ENCODE measurements around the gene L3MBTL4.

L3MBTL4 gene

DNA sequence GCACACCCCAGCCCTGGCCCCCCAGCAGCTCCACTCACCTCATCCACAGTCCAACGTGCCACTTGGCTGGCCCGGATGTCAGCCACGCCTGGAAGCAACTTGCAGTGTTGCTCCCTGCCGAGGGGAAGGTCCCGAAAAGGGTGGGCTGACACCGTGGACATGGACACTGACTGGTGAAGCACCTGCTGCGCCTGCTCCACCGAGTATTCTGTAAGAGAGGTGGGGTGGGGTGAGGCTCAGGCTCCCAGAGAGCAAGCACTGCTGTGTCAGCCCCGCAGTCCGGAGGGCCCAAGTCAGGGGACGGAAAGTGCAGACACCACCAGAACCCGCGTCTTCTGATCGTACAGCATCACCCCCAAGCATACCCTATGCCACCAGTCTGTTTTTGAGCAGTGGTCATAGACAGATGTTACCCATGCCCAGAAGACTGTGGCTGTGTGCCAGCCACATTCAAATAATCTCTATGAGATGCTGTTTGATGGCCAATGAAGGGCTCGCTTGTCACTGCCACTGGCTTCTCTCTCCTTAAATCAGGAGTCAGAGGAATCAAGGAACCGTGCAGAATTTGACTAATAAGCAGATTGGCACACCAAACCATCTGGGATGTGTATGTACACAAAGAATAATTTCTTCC lies 445.2 kb downstream of the L3MBTL4 start:
- H3K27me3 Mint-ChIP-seq (ENCODE audit: low read depth, poor library complexity), result peaks cover 3% of the 10 kb centered on the region
- no peak overlapping the region for H3K4me3 Mint-ChIP-seq
- H3K9me3 Mint-ChIP-seq, result no peaks in the 10 kb centered on the region
- H3K27ac Mint-ChIP-seq, result no peak overlapping the region
- no peak for DNase-seq
- TF ChIP-seq, protein P1, sequence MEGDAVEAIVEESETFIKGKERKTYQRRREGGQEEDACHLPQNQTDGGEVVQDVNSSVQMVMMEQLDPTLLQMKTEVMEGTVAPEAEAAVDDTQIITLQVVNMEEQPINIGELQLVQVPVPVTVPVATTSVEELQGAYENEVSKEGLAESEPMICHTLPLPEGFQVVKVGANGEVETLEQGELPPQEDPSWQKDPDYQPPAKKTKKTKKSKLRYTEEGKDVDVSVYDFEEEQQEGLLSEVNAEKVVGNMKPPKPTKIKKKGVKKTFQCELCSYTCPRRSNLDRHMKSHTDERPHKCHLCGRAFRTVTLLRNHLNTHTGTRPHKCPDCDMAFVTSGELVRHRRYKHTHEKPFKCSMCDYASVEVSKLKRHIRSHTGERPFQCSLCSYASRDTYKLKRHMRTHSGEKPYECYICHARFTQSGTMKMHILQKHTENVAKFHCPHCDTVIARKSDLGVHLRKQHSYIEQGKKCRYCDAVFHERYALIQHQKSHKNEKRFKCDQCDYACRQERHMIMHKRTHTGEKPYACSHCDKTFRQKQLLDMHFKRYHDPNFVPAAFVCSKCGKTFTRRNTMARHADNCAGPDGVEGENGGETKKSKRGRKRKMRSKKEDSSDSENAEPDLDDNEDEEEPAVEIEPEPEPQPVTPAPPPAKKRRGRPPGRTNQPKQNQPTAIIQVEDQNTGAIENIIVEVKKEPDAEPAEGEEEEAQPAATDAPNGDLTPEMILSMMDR (IDR thresholded peaks at IDR 0.05), result no peak
- H3K36me3 Mint-ChIP-seq (ENCODE audit: low read depth), result no peaks in the 10 kb centered on the region
- peaks cover 23% of the 10 kb centered on the region for H3K4me1 Mint-ChIP-seq

DNA sequence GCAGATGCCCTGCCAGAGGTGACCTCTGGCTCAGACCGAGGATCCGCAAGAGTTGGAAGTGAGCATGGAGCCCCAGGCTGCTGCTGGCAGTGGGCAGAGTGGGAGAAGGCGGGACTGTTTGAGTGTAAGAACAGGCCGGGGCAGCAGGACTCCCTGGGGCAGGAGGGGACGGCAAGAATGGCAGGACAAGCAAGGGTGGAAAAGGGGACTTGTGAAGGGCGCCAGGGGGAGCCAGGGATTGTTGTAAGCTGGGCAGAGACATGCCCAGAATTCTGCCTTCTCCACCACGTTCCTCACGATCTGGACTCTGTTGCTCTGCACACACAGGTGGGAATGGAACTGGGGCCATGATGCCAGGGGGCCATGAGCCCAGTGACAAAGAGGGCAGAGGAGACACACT lies 447.0 kb downstream of the L3MBTL4 start:
- Mint-ChIP-seq H3K9me3 (no peaks in the 10 kb centered on the region), H3K27ac (no peak overlapping the region), H3K36me3 (ENCODE audit: low read depth) (no peaks in the 10 kb centered on the region), H3K4me1 (peaks cover 29% of the 10 kb centered on the region), H3K27me3 (ENCODE audit: low read depth, poor library complexity) (peaks cover 3% of the 10 kb centered on the region), H3K4me3 (no peak overlapping the region)
- TF ChIP-seq, protein P1 (IDR thresholded peaks at IDR 0.05), result no peak
- DNase-seq, result no peak

DNA sequence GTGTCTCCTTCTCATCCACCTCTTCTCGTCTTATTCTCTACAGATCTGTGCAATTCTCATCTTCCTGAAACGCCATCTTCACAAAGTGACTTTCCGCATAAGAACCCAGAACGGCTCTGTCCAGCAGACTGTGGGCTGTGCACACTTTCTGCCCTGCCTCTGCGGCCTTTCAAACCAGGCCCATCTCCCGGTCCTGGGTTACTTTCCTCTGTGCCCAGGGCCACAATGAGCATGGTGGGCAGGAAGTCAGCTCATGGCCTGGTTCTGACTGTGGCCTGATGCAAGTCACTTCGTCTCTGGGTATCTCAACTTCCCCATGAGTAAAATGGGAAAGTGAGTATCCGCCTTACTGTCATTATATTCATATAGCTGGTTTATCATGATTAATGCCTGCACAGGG lies 447.7 kb downstream of the L3MBTL4 start:
- H3K4me1 Mint-ChIP-seq, result peaks cover 32% of the 10 kb centered on the region
- no peak for DNase-seq
- no peak overlapping the region for H3K4me3 Mint-ChIP-seq
- TF ChIP-seq, protein P1 (IDR thresholded peaks at IDR 0.05), result no peak
- H3K9me3 Mint-ChIP-seq, result no peaks in the 10 kb centered on the region
- H3K27me3 Mint-ChIP-seq (ENCODE audit: low read depth, poor library complexity), result peaks cover 3% of the 10 kb centered on the region
- H3K27ac Mint-ChIP-seq, result no peak overlapping the region
- no peaks in the 10 kb centered on the region for H3K36me3 Mint-ChIP-seq (ENCODE audit: low read depth)

DNA sequence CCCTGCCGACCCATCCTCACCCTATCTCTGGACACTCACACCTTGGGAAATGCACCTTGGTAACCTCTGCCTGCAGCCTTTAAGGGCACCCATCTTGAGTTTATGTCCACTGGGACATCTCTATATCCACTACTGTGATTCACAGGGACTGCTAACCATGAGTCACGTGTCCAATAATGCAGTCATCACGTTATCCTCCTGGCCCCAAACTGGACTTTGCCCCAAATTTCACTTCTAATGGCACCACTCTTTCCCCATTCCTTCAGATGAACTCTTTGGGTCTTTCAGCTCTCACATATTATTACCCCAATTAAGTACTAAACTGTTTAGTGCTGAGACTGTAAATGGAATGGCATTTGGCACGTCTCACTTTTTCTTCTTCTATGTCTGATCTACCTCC lies 448.2 kb downstream of the L3MBTL4 start:
- TF ChIP-seq, protein P1 (IDR thresholded peaks at IDR 0.05), result no peak
- H3K27me3 Mint-ChIP-seq (ENCODE audit: low read depth, poor library complexity), result peaks cover 3% of the 10 kb centered on the region
- DNase-seq, result no peak
- H3K36me3 Mint-ChIP-seq (ENCODE audit: low read depth), result no peaks in the 10 kb centered on the region
- no peak overlapping the region for H3K4me3 Mint-ChIP-seq
- peaks cover 37% of the 10 kb centered on the region for H3K4me1 Mint-ChIP-seq
- H3K9me3 Mint-ChIP-seq, result no peaks in the 10 kb centered on the region
- H3K27ac Mint-ChIP-seq, result no peak overlapping the region

DNA sequence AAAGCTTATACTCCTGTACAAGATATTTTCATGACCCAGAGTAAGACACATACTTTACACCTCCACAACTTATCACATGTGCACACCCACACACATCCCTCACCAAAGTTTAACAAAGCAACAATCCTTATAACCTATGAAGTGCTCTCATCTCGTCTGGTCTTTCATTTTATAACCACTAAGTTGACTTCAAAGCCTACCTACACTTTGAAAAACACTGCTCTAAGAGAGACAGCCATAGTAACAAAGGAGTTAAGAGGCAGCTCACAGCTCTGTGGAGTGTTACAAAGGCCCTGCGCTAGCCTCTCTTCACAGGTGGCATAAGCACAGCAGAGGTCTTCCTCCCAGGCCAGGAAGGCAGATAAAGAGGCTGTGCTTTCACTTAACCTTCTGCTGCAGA lies 449.7 kb downstream of the L3MBTL4 start:
- H3K4me3 Mint-ChIP-seq, result no peak overlapping the region
- H3K27ac Mint-ChIP-seq, result no peak overlapping the region
- H3K36me3 Mint-ChIP-seq (ENCODE audit: low read depth), result no peaks in the 10 kb centered on the region

DNA sequence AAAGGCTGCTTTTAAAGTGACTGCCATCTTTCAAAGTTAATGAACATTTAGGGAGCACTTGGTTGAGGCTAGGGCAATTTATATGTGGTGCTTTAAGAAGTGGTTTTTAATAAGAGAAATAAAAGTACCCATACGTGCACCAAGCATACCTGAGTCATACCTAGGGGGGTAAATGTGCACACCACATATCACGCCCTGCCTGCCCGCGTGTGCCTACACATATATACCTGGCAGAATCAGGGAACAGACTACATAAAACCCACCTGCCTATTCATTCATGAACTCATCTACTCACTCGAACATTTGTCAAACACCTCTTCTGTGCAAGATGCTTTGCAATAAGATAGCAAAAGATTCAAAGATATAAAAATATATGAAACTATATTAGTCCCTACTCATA lies 450.1 kb downstream of the L3MBTL4 start:
- Mint-ChIP-seq H3K4me1 (peaks cover 37% of the 10 kb centered on the region), H3K27ac (no peak overlapping the region)
- DNase-seq, result no peak

More for the DNA sequence above, 449.7 kb downstream of the L3MBTL4 start:
- DNase-seq, result no peak
- Mint-ChIP-seq H3K27me3 (ENCODE audit: low read depth, poor library complexity) (peaks cover 9% of the 10 kb centered on the region), H3K4me1 (peaks cover 38% of the 10 kb centered on the region), H3K9me3 (no peaks in the 10 kb centered on the region)
- TF ChIP-seq, protein P1 (IDR thresholded peaks at IDR 0.05), result no peak

More for the DNA sequence above, 450.1 kb downstream of the L3MBTL4 start:
- Mint-ChIP-seq H3K27me3 (ENCODE audit: low read depth, poor library complexity) (peaks cover 9% of the 10 kb centered on the region), H3K36me3 (ENCODE audit: low read depth) (no peaks in the 10 kb centered on the region), H3K4me3 (no peak overlapping the region), H3K9me3 (no peaks in the 10 kb centered on the region)
- TF ChIP-seq, protein P1 (IDR thresholded peaks at IDR 0.05), result no peak
